Effector memory CD4-positive, alpha-beta T cell (primary cell): Measurements from ENCODE around the gene GRIK4.

ENCODE experiments used
- DNase-seq, 3 donors: peaks; one replicate each; pipeline ENCODE4 v3.0.0-alpha.2; 2020
- H3K27ac ChIP-seq: 2 replicates; pipeline ENCODE4 v1.7.0; 2013; ENCODE audit warnings: mild to moderate bottlenecking, low read length, moderate library complexity; ENCODE audit not compliant: insufficient read depth, poor library complexity, severe bottlenecking
- H3K27me3 ChIP-seq: replicated peaks from 2 replicates; pipeline ENCODE4 v1.7.0; 2013; ENCODE audit warnings: mild to moderate bottlenecking, low read length; ENCODE audit not compliant: insufficient read depth, control insufficient read depth, poor library complexity, severe bottlenecking
- H3K36me3 ChIP-seq: 2 replicates; pipeline ENCODE4 v1.7.0; 2013; ENCODE audit warnings: mild to moderate bottlenecking, low read length, moderate library complexity; ENCODE audit not compliant: control insufficient read depth, insufficient read depth
- H3K4me1 ChIP-seq: 2 replicates; pipeline ENCODE4 v1.7.0; 2013; ENCODE audit warnings: low read length, mild to moderate bottlenecking; ENCODE audit not compliant: control insufficient read depth, insufficient read depth, poor library complexity, severe bottlenecking
- H3K4me3 ChIP-seq: 2 replicates; pipeline ENCODE4 v1.7.0; 2013; ENCODE audit warnings: low read length, low read depth, mild to moderate bottlenecking; ENCODE audit not compliant: insufficient read depth, poor library complexity, severe bottlenecking
- H3K9me3 ChIP-seq: 2 replicates; pipeline ENCODE4 v1.7.0; 2013; ENCODE audit warnings: mild to moderate bottlenecking, low read length, moderate library complexity; ENCODE audit not compliant: control insufficient read depth

GRIK4 gene

GRCh38 chr11:120547316-120547715, 35.8 kb downstream of the GRIK4 start:
- Histone ChIP-seq H3K36me3 (no peaks in the 10 kb centered on the region), H3K4me1 (no peaks in the 10 kb centered on the region), H3K4me3 (no peak overlapping the region), H3K9me3 (no peaks in the 10 kb centered on the region), H3K27me3 (no peaks in the 10 kb centered on the region), H3K27ac (no peak overlapping the region)
- no peak for DNase-seq

GRCh38 chr11:120547811-120548681, 36.5 kb downstream of the GRIK4 start:
- Histone ChIP-seq H3K36me3 (no peaks in the 10 kb centered on the region), H3K4me3 (no peak overlapping the region), H3K27me3 (no peaks in the 10 kb centered on the region), H3K4me1 (no peaks in the 10 kb centered on the region), H3K27ac (no peak overlapping the region), H3K9me3 (no peaks in the 10 kb centered on the region)
- no peak for DNase-seq

GRCh38 chr11:120548682-120549209, 37.2 kb downstream of the GRIK4 start:
- no peak for DNase-seq
- Histone ChIP-seq H3K9me3 (no peaks in the 10 kb centered on the region), H3K27me3 (no peaks in the 10 kb centered on the region), H3K4me3 (no peak overlapping the region), H3K27ac (no peak overlapping the region), H3K4me1 (no peaks in the 10 kb centered on the region), H3K36me3 (no peaks in the 10 kb centered on the region)

GRCh38 chr11:120549346-120549745, 37.8 kb downstream of the GRIK4 start:
- Histone ChIP-seq H3K4me1 (no peaks in the 10 kb centered on the region), H3K27me3 (no peaks in the 10 kb centered on the region), H3K36me3 (no peaks in the 10 kb centered on the region), H3K27ac (no peak overlapping the region), H3K4me3 (no peak overlapping the region), H3K9me3 (no peaks in the 10 kb centered on the region)
- DNase-seq: no peak

GRCh38 chr11:120550007-120550406, 38.5 kb downstream of the GRIK4 start:
- no peak for DNase-seq
- Histone ChIP-seq H3K27me3 (no peaks in the 10 kb centered on the region), H3K4me3 (no peak overlapping the region), H3K9me3 (no peaks in the 10 kb centered on the region), H3K4me1 (no peaks in the 10 kb centered on the region), H3K36me3 (no peaks in the 10 kb centered on the region), H3K27ac (no peak overlapping the region)

- H3K36me3 ChIP-seq: no peaks in the 10 kb centered on the region
- H3K4me1 ChIP-seq: no peaks in the 10 kb centered on the region
- no peaks in the 10 kb centered on the region for H3K27me3 ChIP-seq
- H3K27ac ChIP-seq: no peak overlapping the region
- DNase-seq: no peak
- H3K9me3 ChIP-seq: no peaks in the 10 kb centered on the region
- no peak overlapping the region for H3K4me3 ChIP-seq
These were observed 39.6 kb downstream of the GRIK4 start for GRCh38 chr11:120551191-120551590.

- no peak overlapping the region for H3K4me3 ChIP-seq
- no peak for DNase-seq
- H3K27ac ChIP-seq: no peak overlapping the region
- no peaks in the 10 kb centered on the region for H3K27me3 ChIP-seq
- H3K36me3 ChIP-seq: no peaks in the 10 kb centered on the region
- H3K4me1 ChIP-seq: no peaks in the 10 kb centered on the region
- no peaks in the 10 kb centered on the region for H3K9me3 ChIP-seq
These were observed 43.4 kb downstream of the GRIK4 start for GRCh38 chr11:120554766-120555432.

- H3K4me1 ChIP-seq: no peaks in the 10 kb centered on the region
- H3K27ac ChIP-seq: no peak overlapping the region
- H3K36me3 ChIP-seq: no peaks in the 10 kb centered on the region
- no peaks in the 10 kb centered on the region for H3K27me3 ChIP-seq
- H3K9me3 ChIP-seq: no peaks in the 10 kb centered on the region
- no peak overlapping the region for H3K4me3 ChIP-seq
- no peak for DNase-seq
These were observed 43.9 kb downstream of the GRIK4 start for GRCh38 chr11:120555433-120555773.

- no peaks in the 10 kb centered on the region for H3K36me3 ChIP-seq
- no peak for DNase-seq
- H3K27ac ChIP-seq: no peak overlapping the region
- H3K4me1 ChIP-seq: no peaks in the 10 kb centered on the region
- H3K4me3 ChIP-seq: no peak overlapping the region
- no peaks in the 10 kb centered on the region for H3K27me3 ChIP-seq
- no peaks in the 10 kb centered on the region for H3K9me3 ChIP-seq
These were observed 45.2 kb downstream of the GRIK4 start for GRCh38 chr11:120556797-120557196.

GRCh38 chr11:120558744-120559431, 47.3 kb downstream of the GRIK4 start:
- no peaks in the 10 kb centered on the region for H3K4me1 ChIP-seq
- H3K27me3 ChIP-seq: no peaks in the 10 kb centered on the region
- H3K27ac ChIP-seq: no peak overlapping the region
- H3K9me3 ChIP-seq: no peaks in the 10 kb centered on the region
- DNase-seq: no peak
- H3K4me3 ChIP-seq: no peak overlapping the region
- H3K36me3 ChIP-seq: no peaks in the 10 kb centered on the region
